ENCODE measurements around the gene NEDD8.

GRCh38 chr14:24228902-24229301, 3.3 kb downstream of the NEDD8 start:
- TF ChIP-seq POLR2AphosphoS5 (IDR thresholded peaks at IDR 0.05) (no peak), CTCF (IDR thresholded peaks at IDR 0.05 in 8 of 11, conservative IDR thresholded peaks at IDR 0.05 in 3 of 11) (no peak), POLR2A (IDR thresholded peaks at IDR 0.05) (no peak)

Data from spleen (tissue), 7 donors.